SU-DHL-6 (cell line): ENCODE measurements around the gene CDH23.

ENCODE experiments used
- CTCF ChIP-seq: fragments of 200-600 bp; sonication (generic); IDR thresholded peaks from one replicate; pipeline ENCODE4 v1.5.1; 2017; ENCODE audit warnings: antibody characterized with exemption, mild to moderate bottlenecking, low read length, moderate library complexity; ENCODE audit not compliant: insufficient read depth, poor library complexity, severe bottlenecking
- EZH2phosphoT487 ChIP-seq: fragments of 200-600 bp; sonication (generic), shearing (Covaris generic); conservative IDR thresholded peaks from 2 replicates; pipeline ENCODE4 v1.6.1; 2018; ENCODE audit warnings: mild to moderate bottlenecking, antibody characterized with exemption, low read length, moderate library complexity, mixed read lengths

- no peak for TF ChIP-seq CTCF
- TF ChIP-seq EZH2phosphoT487, result no peak
Observed at GRCh38 chr10:71622616-71623015, 225.9 kb downstream of the CDH23 start.
